SK-N-MC (cell line): ENCODE data around the gene KCNJ6.

Source experiments
- DNase-seq: peaks from one replicate; pipeline ENCODE4 v3.0.0-alpha.2; 2011; ENCODE audit warnings: low read depth, low spot score
- H3K27ac ChIP-seq: fragments of 200-600 bp; sonication (generic); 2 replicates; pipeline ENCODE4 v1.5.1; 2016; ENCODE audit warnings: mixed run types
- H3K36me3 ChIP-seq: fragments of 200-600 bp; sonication (generic); 2 replicates; pipeline ENCODE4 v1.6.1; 2017; ENCODE audit warnings: antibody characterized with exemption, low read length, mixed read lengths; ENCODE audit not compliant: insufficient read depth
- H3K4me3 ChIP-seq: fragments of 200-600 bp; sonication (generic); 2 replicates; pipeline ENCODE4 v1.5.1; 2016
- H3K9ac ChIP-seq: fragments of 200-600 bp; sonication (generic); 2 replicates; pipeline ENCODE4 v1.8.0; 2017; ENCODE audit warnings: mixed run types, mixed read lengths; ENCODE audit not compliant: insufficient read length
- H3K9me3 ChIP-seq: fragments of 200-600 bp; sonication (generic); 2 replicates; pipeline ENCODE4 v1.6.1; 2017; ENCODE audit warnings: low read depth, mild to moderate bottlenecking, antibody characterized with exemption, low read length, moderate library complexity, mixed read lengths
- EZH2 ChIP-seq: fragments of 200-600 bp; sonication (generic); IDR thresholded peaks from one replicate; pipeline ENCODE4 v1.6.1; 2017; ENCODE audit warnings: antibody characterized with exemption
- FOXP2 ChIP-seq: optimal IDR thresholded peaks from 2 replicates; pipeline ENCODE3; 2011; ENCODE audit warnings: mild to moderate bottlenecking, moderate library complexity; ENCODE audit not compliant: insufficient read depth; ENCODE audit errors: extremely low read length, control extremely low read depth
- POLR2AphosphoS5 ChIP-seq: IDR thresholded peaks from 2 replicates; pipeline ENCODE4 v1.6.1; 2012; ENCODE audit warnings: mild to moderate bottlenecking, low read depth, low read length, borderline replicate concordance

The KCNJ6 gene

GRCh38 chr21:37849506-37850102 lies 66.7 kb downstream of the KCNJ6 start:
- Histone ChIP-seq H3K4me3 (no peak overlapping the region), H3K27ac (no peak overlapping the region), H3K9me3 (no peaks in the 10 kb centered on the region), H3K36me3 (no peaks in the 10 kb centered on the region), H3K9ac (no peak overlapping the region)
- no peak for DNase-seq
- TF ChIP-seq EZH2 (no peak), FOXP2 (no peak), POLR2AphosphoS5 (no peak)

GRCh38 chr21:37848721-37849490 lies 67.4 kb downstream of the KCNJ6 start:
- no peak overlapping the region for H3K4me3 ChIP-seq
- H3K9me3 ChIP-seq: no peaks in the 10 kb centered on the region
- no peak for DNase-seq
- no peak overlapping the region for H3K9ac ChIP-seq
- TF ChIP-seq EZH2: no peak
- TF ChIP-seq FOXP2: no peak
- TF ChIP-seq POLR2AphosphoS5: no peak
- no peak overlapping the region for H3K27ac ChIP-seq
- H3K36me3 ChIP-seq: no peaks in the 10 kb centered on the region

GRCh38 chr21:37845535-37845934 lies 70.7 kb downstream of the KCNJ6 start:
- H3K9ac ChIP-seq: no peak overlapping the region
- TF ChIP-seq FOXP2 (no peak), POLR2AphosphoS5 (no peak), EZH2 (no peak)
- no peaks in the 10 kb centered on the region for H3K36me3 ChIP-seq
- H3K27ac ChIP-seq: no peak overlapping the region
- no peaks in the 10 kb centered on the region for H3K9me3 ChIP-seq
- no peak for DNase-seq
- no peak overlapping the region for H3K4me3 ChIP-seq

- H3K9ac ChIP-seq: no peak overlapping the region
- no peak for DNase-seq
- H3K36me3 ChIP-seq: no peaks in the 10 kb centered on the region
- no peaks in the 10 kb centered on the region for H3K9me3 ChIP-seq
- TF ChIP-seq FOXP2 (no peak), POLR2AphosphoS5 (no peak), EZH2 (no peak)
- H3K27ac ChIP-seq: no peak overlapping the region
- H3K4me3 ChIP-seq: no peak overlapping the region
Measured at GRCh38 chr21:37843191-37843590, 73.1 kb downstream of the KCNJ6 start.

- TF ChIP-seq FOXP2: no peak
- no peak for TF ChIP-seq EZH2
- no peak for TF ChIP-seq POLR2AphosphoS5
- no peak for DNase-seq
- no peaks in the 10 kb centered on the region for H3K36me3 ChIP-seq
- H3K27ac ChIP-seq: no peak overlapping the region
- H3K9ac ChIP-seq: no peak overlapping the region
- no peaks in the 10 kb centered on the region for H3K9me3 ChIP-seq
- no peak overlapping the region for H3K4me3 ChIP-seq
Measured at GRCh38 chr21:37842163-37842919, 73.9 kb downstream of the KCNJ6 start.

- TF ChIP-seq FOXP2 (no peak), EZH2 (no peak), POLR2AphosphoS5 (no peak)
- H3K4me3 ChIP-seq: no peak overlapping the region
- H3K9me3 ChIP-seq: no peaks in the 10 kb centered on the region
- H3K9ac ChIP-seq: no peak overlapping the region
- no peak overlapping the region for H3K27ac ChIP-seq
- no peaks in the 10 kb centered on the region for H3K36me3 ChIP-seq
- DNase-seq: no peak
Measured at GRCh38 chr21:37837381-37837780, 78.9 kb downstream of the KCNJ6 start.

GRCh38 chr21:37835481-37835880 lies 80.8 kb downstream of the KCNJ6 start:
- H3K4me3 ChIP-seq: no peak overlapping the region
- no peak overlapping the region for H3K9ac ChIP-seq
- H3K27ac ChIP-seq: no peak overlapping the region
- no peaks in the 10 kb centered on the region for H3K9me3 ChIP-seq
- no peak for DNase-seq
- H3K36me3 ChIP-seq: no peaks in the 10 kb centered on the region
- TF ChIP-seq EZH2: no peak
- TF ChIP-seq POLR2AphosphoS5: no peak
- TF ChIP-seq FOXP2: no peak

- DNase-seq: no peak
- H3K9ac ChIP-seq: no peak overlapping the region
- H3K27ac ChIP-seq: no peak overlapping the region
- no peaks in the 10 kb centered on the region for H3K9me3 ChIP-seq
- TF ChIP-seq POLR2AphosphoS5: no peak
- no peak for TF ChIP-seq EZH2
- no peak for TF ChIP-seq FOXP2
- H3K36me3 ChIP-seq: no peaks in the 10 kb centered on the region
- no peak overlapping the region for H3K4me3 ChIP-seq
Measured at GRCh38 chr21:37833301-37833700, 83.0 kb downstream of the KCNJ6 start.
